GM21529 (cell line): ENCODE data around the gene FUOM.
A peak's percentile ranks its signal among the peaks of the same experiment; 100 is the strongest.

ENCODE experiments used
- ATAC-seq: cut with Tn5 transposase; IDR thresholded peaks from one replicate; pipeline ENCODE4 v1.9.1; 2021; ENCODE audit not compliant: unreplicated experiment

FUOM gene

GRCh38 chr10:133357285-133358161, at the start of gene FUOM:
Gene FUOM, minus strand, starts transcription at chr10:133358019. Its CDS starts 12 bp downstream, at chr10:133358007.
- peak; percentile 83 for ATAC-seq

GRCh38 chr10:133405844-133406527, 48.2 kb upstream of the FUOM start:
- peak; percentile 62 for ATAC-seq

GRCh38 chr10:133405272-133405671, 47.5 kb upstream of the FUOM start:
- ATAC-seq, result no peak

GRCh38 chr10:133403784-133404183, 46.0 kb upstream of the FUOM start:
- ATAC-seq, result no peak

- no peak for ATAC-seq
These were observed 45.5 kb upstream of the FUOM start for GRCh38 chr10:133403359-133403758.

GRCh38 chr10:133401981-133402725, 44.3 kb upstream of the FUOM start:
- ATAC-seq, result no peak

- no peak for ATAC-seq
These were observed 43.7 kb upstream of the FUOM start for GRCh38 chr10:133401500-133401899.

- peak; percentile 82 for ATAC-seq
These were observed 43.0 kb upstream of the FUOM start for GRCh38 chr10:133400624-133401424.

- no peak for ATAC-seq
These were observed 41.3 kb upstream of the FUOM start for GRCh38 chr10:133399123-133399601.

GRCh38 chr10:133397938-133398337, 40.1 kb upstream of the FUOM start:
- no peak for ATAC-seq

- ATAC-seq, result no peak
These were observed 38.3 kb upstream of the FUOM start for GRCh38 chr10:133396035-133396624.

GRCh38 chr10:133394801-133395221, 37.0 kb upstream of the FUOM start:
- no peak for ATAC-seq

- peak; percentile 58 for ATAC-seq
These were observed 36.3 kb upstream of the FUOM start, which contains the start of gene MTG1 for GRCh38 chr10:133394064-133394663. Gene MTG1, plus strand, starts transcription at chr10:133394157. Its CDS starts 64 bp downstream, at chr10:133394221.

- ATAC-seq, result no peak
These were observed 35.7 kb upstream of the FUOM start for GRCh38 chr10:133393401-133394063.

GRCh38 chr10:133391761-133392518, 34.1 kb upstream of the FUOM start:
- no peak for ATAC-seq

GRCh38 chr10:133391249-133391635, 33.4 kb upstream of the FUOM start:
- no peak for ATAC-seq

- ATAC-seq, result no peak
These were observed 32.9 kb upstream of the FUOM start for GRCh38 chr10:133390597-133391248.
